SK-N-SH treated with all-trans-retinoic acid at 6 μM for 48 hours (cell line): ENCODE results near the gene ABCC1.

ENCODE experiments used
- ATAC-seq: fragments of 200-7000 bp; cut with Tn5 transposase; 3 replicates; pipeline ENCODE4 v1.9.1; 2020; ENCODE audit warnings: mild to moderate bottlenecking, moderate library complexity
- ARNTL ChIP-seq: fragments of 450-650 bp; formaldehyde crosslinking; IDR thresholded peaks from 2 replicates; pipeline ENCODE4 v1.5.0; 2020; ENCODE audit warnings: low read depth, mild to moderate bottlenecking, moderate library complexity, borderline replicate concordance
- BACH2 ChIP-seq: fragments of 250-450 bp; sonication (Bioruptor Pico); IDR thresholded peaks from 2 replicates; pipeline ENCODE4 v1.9.0; 2021; ENCODE audit warnings: mild to moderate bottlenecking, borderline replicate concordance
- CSDC2 ChIP-seq: fragments of 250-450 bp; sonication (Bioruptor Pico); IDR thresholded peaks from 2 replicates; pipeline ENCODE4 v1.5.0; 2020; ENCODE audit warnings: mild to moderate bottlenecking, moderate library complexity
- ESRRG ChIP-seq: fragments of 250-450 bp; sonication (Bioruptor Pico); IDR thresholded peaks from 2 replicates; pipeline ENCODE4 v1.6.1; 2021; ENCODE audit warnings: mild to moderate bottlenecking
- GLIS3 ChIP-seq: fragments of 250-450 bp; sonication (Bioruptor Pico); IDR thresholded peaks from 2 replicates; pipeline ENCODE4 v1.5.0; 2020; ENCODE audit warnings: mild to moderate bottlenecking, moderate library complexity
- OSR1 ChIP-seq: fragments of 250-450 bp; sonication (Bioruptor Pico); IDR thresholded peaks from 2 replicates; pipeline ENCODE4 v1.8.0; 2022; ENCODE audit warnings: moderate library complexity, mild to moderate bottlenecking, inconsistent platforms
- RARB ChIP-seq: fragments of 250-450 bp; sonication (Bioruptor Pico); IDR thresholded peaks from 2 replicates; pipeline ENCODE4 v1.8.0; 2021; ENCODE audit warnings: mild to moderate bottlenecking, moderate library complexity
- SNAI2 ChIP-seq: fragments of 250-450 bp; sonication (Bioruptor Pico); IDR thresholded peaks from 2 replicates; pipeline ENCODE4 v1.5.0; 2020; ENCODE audit warnings: mild to moderate bottlenecking, moderate library complexity
- TCF4 ChIP-seq: fragments of 250-450 bp; sonication (Bioruptor Pico); IDR thresholded peaks from 2 replicates; pipeline ENCODE4 v1.8.0; 2021; ENCODE audit warnings: mild to moderate bottlenecking, moderate library complexity, borderline replicate concordance
- ZC3H10 ChIP-seq: fragments of 250-450 bp; sonication (Bioruptor Pico); IDR thresholded peaks from 2 replicates; pipeline ENCODE4 v1.5.1; 2021; ENCODE audit warnings: mild to moderate bottlenecking, moderate library complexity
- ZFP30 ChIP-seq: fragments of 450-650 bp; formaldehyde crosslinking; IDR thresholded peaks from 2 replicates; pipeline ENCODE4 v1.5.0; 2022; ENCODE audit warnings: mild to moderate bottlenecking, moderate library complexity
- ZNF565 ChIP-seq: fragments of 450-650 bp; formaldehyde crosslinking; conservative IDR thresholded peaks from 2 replicates; pipeline ENCODE4 v1.5.0; 2020; ENCODE audit warnings: low read depth, mild to moderate bottlenecking, moderate library complexity
- ZNF70 ChIP-seq: fragments of 450-650 bp; formaldehyde crosslinking; IDR thresholded peaks from 2 replicates; pipeline ENCODE4 v1.5.0; 2020; ENCODE audit warnings: mild to moderate bottlenecking, moderate library complexity
- ZNF8 ChIP-seq: fragments of 450-650 bp; formaldehyde crosslinking; IDR thresholded peaks from 2 replicates; pipeline ENCODE4 v1.5.0; 2020; ENCODE audit warnings: mild to moderate bottlenecking, moderate library complexity
- TF ChIP-seq, protein P1 (sequence below): fragments of 250-450 bp; sonication (Bioruptor Pico); IDR thresholded peaks from 2 replicates; pipeline ENCODE4 v1.8.0; 2020; ENCODE audit warnings: mild to moderate bottlenecking, moderate library complexity, borderline replicate concordance
- TF ChIP-seq, protein P2 (sequence below): fragments of 250-450 bp; sonication (Bioruptor Pico); IDR thresholded peaks from 2 replicates; pipeline ENCODE4 v1.5.0; 2020; ENCODE audit warnings: mild to moderate bottlenecking, moderate library complexity
- TF ChIP-seq, protein P3 (sequence below): fragments of 250-450 bp; sonication (Bioruptor Pico); IDR thresholded peaks from 2 replicates; pipeline ENCODE4 v1.8.0; 2021; ENCODE audit warnings: low read depth, mild to moderate bottlenecking, moderate library complexity, borderline replicate concordance
- TF ChIP-seq, protein P4 (sequence below): fragments of 250-450 bp; sonication (Bioruptor Pico); IDR thresholded peaks from 2 replicates; pipeline ENCODE4 v1.5.1; 2021; ENCODE audit warnings: mild to moderate bottlenecking, moderate library complexity
- TF ChIP-seq, protein P5 (sequence below): fragments of 250-450 bp; sonication (Bioruptor Pico); IDR thresholded peaks from 2 replicates; pipeline ENCODE4 v1.5.1; 2020; ENCODE audit warnings: low read depth, mild to moderate bottlenecking, moderate library complexity

ABCC1 gene

DNA sequence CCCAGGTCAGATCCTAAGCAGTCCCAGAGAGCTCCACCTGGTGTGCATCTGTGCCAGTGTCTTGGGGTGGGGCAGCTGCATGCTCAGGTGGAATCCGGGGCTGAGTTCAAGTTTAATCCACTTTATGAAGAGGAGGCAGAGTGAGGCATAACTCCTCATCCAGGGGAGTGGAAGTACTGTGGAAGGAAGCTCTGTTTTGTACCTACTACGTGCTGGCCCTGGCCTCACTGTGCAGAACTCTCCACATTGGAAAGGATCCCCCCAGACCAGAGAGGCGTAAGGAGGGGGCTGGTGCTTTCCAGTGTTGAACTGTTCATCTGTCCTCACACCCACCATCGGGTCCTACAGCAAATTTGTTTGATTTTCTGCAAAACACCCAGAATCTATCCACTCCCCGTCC lies 195.9 kb downstream of the ABCC1 start:
- TF ChIP-seq ZFP30 (CRISPR knock-in tag) (no peak), SNAI2 (no peak), ESRRG (CRISPR knock-in tag) (no peak), ZNF565 (CRISPR knock-in tag) (no peak), RARB (CRISPR knock-in tag) (no peak), GLIS3 (CRISPR knock-in tag) (no peak), TCF4 (CRISPR knock-in tag) (no peak), OSR1 (CRISPR knock-in tag) (no peak), ARNTL (CRISPR knock-in tag) (no peak)
- no peak for ATAC-seq

DNA sequence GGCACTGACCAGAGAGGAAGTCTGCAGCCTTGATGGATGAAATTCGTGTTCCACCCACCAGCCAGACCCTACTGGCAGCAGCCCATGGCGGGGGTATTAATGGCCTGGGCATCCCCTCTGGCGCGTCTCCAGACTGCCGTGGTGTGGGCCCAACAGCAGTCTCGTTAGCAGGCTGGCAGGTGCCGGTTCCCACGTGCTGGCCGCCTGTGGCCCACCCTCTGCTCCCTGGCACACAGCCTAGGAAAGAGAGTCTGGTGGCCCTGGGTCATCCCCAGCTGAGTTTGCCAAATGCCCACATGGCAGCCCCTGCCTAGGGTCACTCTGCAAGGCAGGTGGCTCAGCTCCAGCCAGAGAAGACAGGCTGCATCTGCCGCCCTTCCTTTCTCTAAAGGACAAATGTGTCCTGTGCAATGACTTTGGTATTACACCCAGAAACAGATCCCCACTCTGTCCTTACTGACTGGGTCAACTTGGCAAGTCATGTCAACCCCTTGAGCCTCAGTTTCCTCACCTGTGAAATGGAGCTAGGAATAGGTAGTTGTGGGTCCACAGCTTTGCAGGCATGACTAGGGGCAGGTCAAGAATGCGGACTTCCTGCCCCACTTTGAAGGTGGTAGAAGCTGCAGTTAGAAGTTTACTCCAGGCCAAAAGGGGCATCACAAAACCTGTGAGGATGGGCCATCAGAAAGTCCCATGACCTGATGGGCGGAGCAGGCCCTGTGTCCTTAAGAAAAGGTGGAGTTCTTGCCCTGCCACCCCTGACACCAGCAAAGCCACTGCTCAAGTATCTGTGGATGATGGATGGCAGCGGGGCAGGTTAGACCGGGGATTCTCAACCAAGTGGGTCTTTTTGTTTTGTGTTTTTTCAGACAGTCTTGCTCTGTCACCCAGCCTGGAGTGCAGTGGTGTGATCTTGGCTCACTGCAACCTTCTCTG lies 197.2 kb downstream of the ABCC1 start:
- ATAC-seq: no peak
- TF ChIP-seq, protein P1, sequence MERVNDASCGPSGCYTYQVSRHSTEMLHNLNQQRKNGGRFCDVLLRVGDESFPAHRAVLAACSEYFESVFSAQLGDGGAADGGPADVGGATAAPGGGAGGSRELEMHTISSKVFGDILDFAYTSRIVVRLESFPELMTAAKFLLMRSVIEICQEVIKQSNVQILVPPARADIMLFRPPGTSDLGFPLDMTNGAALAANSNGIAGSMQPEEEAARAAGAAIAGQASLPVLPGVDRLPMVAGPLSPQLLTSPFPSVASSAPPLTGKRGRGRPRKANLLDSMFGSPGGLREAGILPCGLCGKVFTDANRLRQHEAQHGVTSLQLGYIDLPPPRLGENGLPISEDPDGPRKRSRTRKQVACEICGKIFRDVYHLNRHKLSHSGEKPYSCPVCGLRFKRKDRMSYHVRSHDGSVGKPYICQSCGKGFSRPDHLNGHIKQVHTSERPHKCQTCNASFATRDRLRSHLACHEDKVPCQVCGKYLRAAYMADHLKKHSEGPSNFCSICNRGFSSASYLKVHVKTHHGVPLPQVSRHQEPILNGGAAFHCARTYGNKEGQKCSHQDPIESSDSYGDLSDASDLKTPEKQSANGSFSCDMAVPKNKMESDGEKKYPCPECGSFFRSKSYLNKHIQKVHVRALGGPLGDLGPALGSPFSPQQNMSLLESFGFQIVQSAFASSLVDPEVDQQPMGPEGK (CRISPR knock-in tag): no peak
- TF ChIP-seq ZNF8 (CRISPR knock-in tag): no peak
- TF ChIP-seq ARNTL (CRISPR knock-in tag): no peak
- TF ChIP-seq ZNF565 (CRISPR knock-in tag): no peak
- no peak for TF ChIP-seq SNAI2
- TF ChIP-seq, protein P2, sequence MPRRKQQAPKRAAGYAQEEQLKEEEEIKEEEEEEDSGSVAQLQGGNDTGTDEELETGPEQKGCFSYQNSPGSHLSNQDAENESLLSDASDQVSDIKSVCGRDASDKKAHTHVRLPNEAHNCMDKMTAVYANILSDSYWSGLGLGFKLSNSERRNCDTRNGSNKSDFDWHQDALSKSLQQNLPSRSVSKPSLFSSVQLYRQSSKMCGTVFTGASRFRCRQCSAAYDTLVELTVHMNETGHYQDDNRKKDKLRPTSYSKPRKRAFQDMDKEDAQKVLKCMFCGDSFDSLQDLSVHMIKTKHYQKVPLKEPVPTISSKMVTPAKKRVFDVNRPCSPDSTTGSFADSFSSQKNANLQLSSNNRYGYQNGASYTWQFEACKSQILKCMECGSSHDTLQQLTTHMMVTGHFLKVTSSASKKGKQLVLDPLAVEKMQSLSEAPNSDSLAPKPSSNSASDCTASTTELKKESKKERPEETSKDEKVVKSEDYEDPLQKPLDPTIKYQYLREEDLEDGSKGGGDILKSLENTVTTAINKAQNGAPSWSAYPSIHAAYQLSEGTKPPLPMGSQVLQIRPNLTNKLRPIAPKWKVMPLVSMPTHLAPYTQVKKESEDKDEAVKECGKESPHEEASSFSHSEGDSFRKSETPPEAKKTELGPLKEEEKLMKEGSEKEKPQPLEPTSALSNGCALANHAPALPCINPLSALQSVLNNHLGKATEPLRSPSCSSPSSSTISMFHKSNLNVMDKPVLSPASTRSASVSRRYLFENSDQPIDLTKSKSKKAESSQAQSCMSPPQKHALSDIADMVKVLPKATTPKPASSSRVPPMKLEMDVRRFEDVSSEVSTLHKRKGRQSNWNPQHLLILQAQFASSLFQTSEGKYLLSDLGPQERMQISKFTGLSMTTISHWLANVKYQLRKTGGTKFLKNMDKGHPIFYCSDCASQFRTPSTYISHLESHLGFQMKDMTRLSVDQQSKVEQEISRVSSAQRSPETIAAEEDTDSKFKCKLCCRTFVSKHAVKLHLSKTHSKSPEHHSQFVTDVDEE: no peak
- TF ChIP-seq OSR1 (CRISPR knock-in tag): no peak
- TF ChIP-seq TCF4 (CRISPR knock-in tag): no peak
- no peak for TF ChIP-seq CSDC2 (CRISPR knock-in tag)
- TF ChIP-seq RARB (CRISPR knock-in tag): no peak
- no peak for TF ChIP-seq ZNF70 (CRISPR knock-in tag)
- TF ChIP-seq, protein P3, sequence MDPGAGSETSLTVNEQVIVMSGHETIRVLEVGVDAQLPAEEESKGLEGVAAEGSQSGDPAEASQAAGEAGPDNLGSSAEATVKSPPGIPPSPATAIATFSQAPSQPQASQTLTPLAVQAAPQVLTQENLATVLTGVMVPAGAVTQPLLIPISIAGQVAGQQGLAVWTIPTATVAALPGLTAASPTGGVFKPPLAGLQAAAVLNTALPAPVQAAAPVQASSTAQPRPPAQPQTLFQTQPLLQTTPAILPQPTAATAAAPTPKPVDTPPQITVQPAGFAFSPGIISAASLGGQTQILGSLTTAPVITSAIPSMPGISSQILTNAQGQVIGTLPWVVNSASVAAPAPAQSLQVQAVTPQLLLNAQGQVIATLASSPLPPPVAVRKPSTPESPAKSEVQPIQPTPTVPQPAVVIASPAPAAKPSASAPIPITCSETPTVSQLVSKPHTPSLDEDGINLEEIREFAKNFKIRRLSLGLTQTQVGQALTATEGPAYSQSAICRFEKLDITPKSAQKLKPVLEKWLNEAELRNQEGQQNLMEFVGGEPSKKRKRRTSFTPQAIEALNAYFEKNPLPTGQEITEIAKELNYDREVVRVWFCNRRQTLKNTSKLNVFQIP (CRISPR knock-in tag): no peak
- TF ChIP-seq, protein P4, sequence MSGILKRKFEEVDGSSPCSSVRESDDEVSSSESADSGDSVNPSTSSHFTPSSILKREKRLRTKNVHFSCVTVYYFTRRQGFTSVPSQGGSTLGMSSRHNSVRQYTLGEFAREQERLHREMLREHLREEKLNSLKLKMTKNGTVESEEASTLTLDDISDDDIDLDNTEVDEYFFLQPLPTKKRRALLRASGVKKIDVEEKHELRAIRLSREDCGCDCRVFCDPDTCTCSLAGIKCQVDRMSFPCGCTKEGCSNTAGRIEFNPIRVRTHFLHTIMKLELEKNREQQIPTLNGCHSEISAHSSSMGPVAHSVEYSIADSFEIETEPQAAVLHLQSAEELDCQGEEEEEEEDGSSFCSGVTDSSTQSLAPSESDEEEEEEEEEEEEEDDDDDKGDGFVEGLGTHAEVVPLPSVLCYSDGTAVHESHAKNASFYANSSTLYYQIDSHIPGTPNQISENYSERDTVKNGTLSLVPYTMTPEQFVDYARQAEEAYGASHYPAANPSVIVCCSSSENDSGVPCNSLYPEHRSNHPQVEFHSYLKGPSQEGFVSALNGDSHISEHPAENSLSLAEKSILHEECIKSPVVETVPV (CRISPR knock-in tag): no peak
- TF ChIP-seq ZC3H10 (CRISPR knock-in tag): no peak
- TF ChIP-seq ZFP30 (CRISPR knock-in tag): no peak
- TF ChIP-seq, protein P5, sequence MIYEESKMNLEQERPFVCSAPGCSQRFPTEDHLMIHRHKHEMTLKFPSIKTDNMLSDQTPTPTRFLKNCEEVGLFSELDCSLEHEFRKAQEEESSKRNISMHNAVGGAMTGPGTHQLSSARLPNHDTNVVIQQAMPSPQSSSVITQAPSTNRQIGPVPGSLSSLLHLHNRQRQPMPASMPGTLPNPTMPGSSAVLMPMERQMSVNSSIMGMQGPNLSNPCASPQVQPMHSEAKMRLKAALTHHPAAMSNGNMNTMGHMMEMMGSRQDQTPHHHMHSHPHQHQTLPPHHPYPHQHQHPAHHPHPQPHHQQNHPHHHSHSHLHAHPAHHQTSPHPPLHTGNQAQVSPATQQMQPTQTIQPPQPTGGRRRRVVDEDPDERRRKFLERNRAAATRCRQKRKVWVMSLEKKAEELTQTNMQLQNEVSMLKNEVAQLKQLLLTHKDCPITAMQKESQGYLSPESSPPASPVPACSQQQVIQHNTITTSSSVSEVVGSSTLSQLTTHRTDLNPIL: no peak
- no peak for TF ChIP-seq BACH2
- TF ChIP-seq ESRRG (CRISPR knock-in tag): no peak
